K562 (cell line): Measurements from ENCODE around the gene FADS6. TPM values are rescaled to one million over a fixed set of nuclear protein-coding genes. Genes with fewer than 3 reads are reported as not detected.

ENCODE experiments used
- ATF6 ChIP-seq: sonication (generic); formaldehyde crosslinking; IDR thresholded peaks from 2 replicates; pipeline ENCODE4 v1.4.0; 2020; ENCODE audit warnings: mild to moderate bottlenecking, missing genetic modification reagents
- CBX1 ChIP-seq: sonication (generic); IDR thresholded peaks from 2 replicates; pipeline ENCODE4 v1.6.1; 2016; ENCODE audit warnings: antibody characterized with exemption, low read depth, mild to moderate bottlenecking
- CC2D1A ChIP-seq: fragments of 450-650 bp; IDR thresholded peaks from 2 replicates; pipeline ENCODE4 v1.6.1; 2017; ENCODE audit warnings: mild to moderate bottlenecking
- E2F6 ChIP-seq, 2 experiments: IDR thresholded peaks; 2 replicates each; pipeline ENCODE4 v1.6.1; 2011; ENCODE audit warnings: borderline replicate concordance in 1 of 2, control low read depth in 1 of 2, low read depth in 1 of 2, low read length in 1 of 2, mild to moderate bottlenecking in 1 of 2, mixed read lengths in 1 of 2, moderate library complexity in 1 of 2; ENCODE audit not compliant: insufficient read depth in 1 of 2, insufficient read length in 1 of 2, poor library complexity in 1 of 2, severe bottlenecking in 1 of 2; ENCODE audit errors: extremely low read depth in 1 of 2
- ESRRB ChIP-seq: fragments of 250-450 bp; sonication (Bioruptor Pico); IDR thresholded peaks from 2 replicates; pipeline ENCODE4 v1.5.0; 2020; ENCODE audit warnings: mild to moderate bottlenecking, moderate library complexity, borderline replicate concordance
- FOXM1 ChIP-seq, 2 experiments: fragments of 450-650 bp in 1 of 2; sonication (generic) in 1 of 2; formaldehyde crosslinking in 1 of 2; IDR thresholded peaks; 2 replicates each; pipeline versions ENCODE4 v1.6.1 to v1.9.0; 2017 to 2022; ENCODE audit warnings: low read depth in 2 of 2, mild to moderate bottlenecking in 2 of 2, missing genetic modification reagents in 1 of 2, moderate library complexity in 1 of 2
- HNRNPH1 ChIP-seq: fragments of 200-400 bp; formaldehyde crosslinking; optimal IDR thresholded peaks from 2 replicates; pipeline ENCODE3; 2017; ENCODE audit warnings: low read depth, mild to moderate bottlenecking, low read length, moderate library complexity
- IFI16 ChIP-seq: fragments of 250-450 bp; sonication (Bioruptor Pico); IDR thresholded peaks from 2 replicates; pipeline ENCODE4 v2.1.2; 2022; ENCODE audit warnings: mild to moderate bottlenecking, inconsistent platforms
- NFIX ChIP-seq: fragments of 250-450 bp; sonication (Bioruptor Pico); IDR thresholded peaks from 2 replicates; pipeline ENCODE4 v1.4.0; 2020; ENCODE audit warnings: low read depth, mild to moderate bottlenecking, moderate library complexity
- PHTF2 ChIP-seq: fragments of 250-450 bp; sonication (Bioruptor Pico); IDR thresholded peaks from 2 replicates; pipeline ENCODE4 v1.5.0; 2021; ENCODE audit warnings: mild to moderate bottlenecking
- PKNOX1 ChIP-seq: fragments of 450-650 bp; IDR thresholded peaks from 2 replicates; pipeline ENCODE4 v1.6.1; 2016
- PRMT5 ChIP-seq: sonication (generic); formaldehyde crosslinking; IDR thresholded peaks from 2 replicates; pipeline ENCODE4 v1.5.0; 2020; ENCODE audit warnings: missing genetic modification reagents
- RAD51 ChIP-seq: fragments of 450-650 bp; IDR thresholded peaks from 2 replicates; pipeline ENCODE4 v1.7.1; 2016; ENCODE audit warnings: low read depth, mild to moderate bottlenecking, borderline replicate concordance
- RB1 ChIP-seq: fragments of 450-650 bp; IDR thresholded peaks from 2 replicates; pipeline ENCODE4 v1.6.1; 2017; ENCODE audit warnings: low read depth, mild to moderate bottlenecking
- RCOR1 ChIP-seq, 2 experiments: IDR thresholded peaks; 2 replicates each; pipeline ENCODE4 v1.6.1; 2012; ENCODE audit warnings: low read depth in 2 of 2, low read length in 2 of 2, borderline replicate concordance in 1 of 2, improper control_type of control experiment in 1 of 2
- RFX1 ChIP-seq: fragments of 450-650 bp; IDR thresholded peaks from 2 replicates; pipeline ENCODE4 v1.6.1; 2016; ENCODE audit warnings: mild to moderate bottlenecking, moderate library complexity
- RNF2 ChIP-seq: sonication (generic); IDR thresholded peaks from 2 replicates; pipeline ENCODE4 v1.6.1; 2016
- SRSF7 ChIP-seq: fragments of 200-400 bp; formaldehyde crosslinking; optimal IDR thresholded peaks from 2 replicates; pipeline ENCODE3; 2017; ENCODE audit warnings: mild to moderate bottlenecking, low read depth, low read length
- SRSF9 ChIP-seq: fragments of 200-400 bp; formaldehyde crosslinking; IDR thresholded peaks from 2 replicates; pipeline ENCODE4 v1.6.1; 2017; ENCODE audit warnings: low read depth, low read length, borderline replicate concordance
- STAG1 ChIP-seq: sonication (generic); formaldehyde crosslinking; IDR thresholded peaks from 2 replicates; pipeline ENCODE4 v1.5.0; 2020; ENCODE audit warnings: missing genetic modification reagents, borderline replicate concordance
- TAL1 ChIP-seq: fragments of 450-650 bp; IDR thresholded peaks from 2 replicates; pipeline ENCODE4 v1.6.1; 2016; ENCODE audit warnings: mild to moderate bottlenecking
- ZNF133 ChIP-seq: fragments of 250-450 bp; sonication (Bioruptor Pico); IDR thresholded peaks from 2 replicates; pipeline ENCODE4 v1.4.0; 2020; ENCODE audit warnings: mild to moderate bottlenecking
- ZNF282 ChIP-seq: sonication (generic); formaldehyde crosslinking; IDR thresholded peaks from 2 replicates; pipeline ENCODE4 v1.8.1; 2023; ENCODE audit warnings: missing genetic modification reagents
- ZNF408 ChIP-seq: fragments of 250-450 bp; sonication (Bioruptor Pico); IDR thresholded peaks from 2 replicates; pipeline ENCODE4 v1.4.0; 2020; ENCODE audit warnings: low read depth, mild to moderate bottlenecking, moderate library complexity
- polyA plus RNA-seq, 8 experiments: library from polyadenylated mRNA; depleted of rRNA in 4 of 8; stranded (reverse) in 5 of 8; unstranded in 3 of 8; fragments of >200 nt; fragmentation: Nextera tagmentation in 2 of 8; fragmentation: Illumina TruSeq in 1 of 8; extraction: Ambion mirVana in 2 of 8; extraction: Trizol in 1 of 8; gene quantifications; 2 replicates each; pipeline versions ENCODE4 v1.2.1 to v1.2.3, GENCODE V29; 2011 to 2014; ENCODE audit warnings: inconsistent platforms in 1 of 8, missing spikeins in 1 of 8
- total RNA-seq, 7 experiments: library from RNA; depleted of rRNA in 6 of 7; stranded (reverse); fragments of >200 nt in 6 of 7; fragmentation: Illumina TruSeq in 2 of 7; extraction: Trizol in 2 of 7; gene quantifications; 2 replicates each; pipeline versions ENCODE4 v1.2.1 to v1.2.3, GENCODE V29; 2011 to 2021; ENCODE audit warnings: low replicate concordance in 1 of 7

FADS6 gene
- total and polyA plus RNA-seq, 9 of the 15 experiments (the other 6 are each of a cell fraction or from before 2014, with no cell fraction given) = 0.18 to 0.22 TPM; not detected in 7

GRCh38 chr17:74923538-74924249, 30.3 kb upstream of the FADS6 start (continued):
- TF ChIP-seq PHTF2 (CRISPR knock-in tag) (no peak), FOXM1 (IDR thresholded peaks at IDR 0.05; ENCODE audit: low read depth) (no peak), FOXM1 (CRISPR knock-in tag; IDR thresholded peaks at IDR 0.05; ENCODE audit: low read depth) (peak; percentile 93; the same call in 1 of the 2 replicates), CBX1 (peak; percentile 75; the same call in 1 of the 2 replicates), STAG1 (peak; percentile 70; the same call in 1 of the 2 replicates), RB1 (peak; percentile 63; the same call in 1 of the 2 replicates), TAL1 (no peak), RAD51 (no peak), E2F6 (IDR thresholded peaks at IDR 0.05; ENCODE audit: borderline replicate concordance in 1 of 2, extremely low read depth in 1 of 2, insufficient read depth in 1 of 2, insufficient read length in 1 of 2, low read depth in 1 of 2, low read length in 1 of 2, poor library complexity in 1 of 2, severe bottlenecking in 1 of 2) (peak; percentile 96 to 99), ESRRB (CRISPR knock-in tag) (no peak), ATF6 (CRISPR knock-in tag) (peak; percentile 88; the same call in 1 of the 2 replicates), SRSF9 (no peak), NFIX (CRISPR knock-in tag) (no peak), ZNF408 (CRISPR knock-in tag) (no peak), PKNOX1 (peak; percentile 74; the same call in 1 of the 2 replicates), CC2D1A (0 out of 2 replicates have a peak, but pooled peaks have one; percentile 27), RFX1 (no peak), HNRNPH1 (no peak), ZNF133 (no peak), SRSF7 (no peak), IFI16 (CRISPR knock-in tag) (no peak), PRMT5 (no peak), RNF2 (0 out of 2 replicates have a peak, but pooled peaks have one; percentile 48), RCOR1 (IDR thresholded peaks at IDR 0.05; ENCODE audit: borderline replicate concordance in 1 of 2, low read depth in 2 of 2, low read length in 2 of 2) (no peak), ZNF282 (CRISPR knock-in tag) (0 out of 2 replicates have a peak, but pooled peaks have one; percentile 46)
